Parathyroid adenoma (tissue), 2 donors: ENCODE data around the gene EPAS1.

ENCODE experiments used
- H2AFZ ChIP-seq: fragments of 300-600 bp; sonication (generic); one replicate; pipeline ENCODE4 v1.7.0; 2017; ENCODE audit warnings: antibody characterized with exemption, mild to moderate bottlenecking
- H3K27ac ChIP-seq: fragments of 300-600 bp; sonication (generic); one replicate; pipeline ENCODE4 v1.7.0; 2017
- H3K27me3 ChIP-seq: fragments of 300-600 bp; sonication (generic); one replicate; pipeline ENCODE4 v1.7.0; 2017; ENCODE audit warnings: low read length; ENCODE audit not compliant: control insufficient read depth, insufficient read depth
- H3K36me3 ChIP-seq: fragments of 300-600 bp; sonication (generic); one replicate; pipeline ENCODE4 v1.7.0; 2017; ENCODE audit warnings: low read length; ENCODE audit not compliant: control insufficient read depth, insufficient read depth
- H3K4me1 ChIP-seq: fragments of 300-600 bp; sonication (generic); one replicate; pipeline ENCODE4 v1.7.0; 2017; ENCODE audit warnings: control low read depth
- H3K4me2 ChIP-seq: fragments of 300-600 bp; sonication (generic); one replicate; pipeline ENCODE4 v1.7.0; 2017; ENCODE audit warnings: low read length
- H3K4me3 ChIP-seq: fragments of 300-600 bp; sonication (generic); one replicate; pipeline ENCODE4 v1.7.0; 2017; ENCODE audit warnings: low read depth, low read length
- H3K79me2 ChIP-seq: fragments of 300-600 bp; sonication (generic); one replicate; pipeline ENCODE4 v1.7.0; 2017; ENCODE audit warnings: control low read depth
- H3K9ac ChIP-seq: fragments of 300-600 bp; sonication (generic); one replicate; pipeline ENCODE4 v1.7.0; 2017; ENCODE audit warnings: mild to moderate bottlenecking
- H3K9me3 ChIP-seq: fragments of 300-600 bp; sonication (generic); one replicate; pipeline ENCODE4 v1.7.0; 2017; ENCODE audit warnings: low read length; ENCODE audit not compliant: control insufficient read depth
- TF ChIP-seq, protein P1 (sequence below): fragments of 300-600 bp; sonication (generic); IDR thresholded peaks from one replicate; pipeline ENCODE4 v1.7.0; 2017; ENCODE audit warnings: antibody characterized with exemption, mild to moderate bottlenecking
- donor health status: primary hyperparathyroidism.

Gene EPAS1

DNA sequence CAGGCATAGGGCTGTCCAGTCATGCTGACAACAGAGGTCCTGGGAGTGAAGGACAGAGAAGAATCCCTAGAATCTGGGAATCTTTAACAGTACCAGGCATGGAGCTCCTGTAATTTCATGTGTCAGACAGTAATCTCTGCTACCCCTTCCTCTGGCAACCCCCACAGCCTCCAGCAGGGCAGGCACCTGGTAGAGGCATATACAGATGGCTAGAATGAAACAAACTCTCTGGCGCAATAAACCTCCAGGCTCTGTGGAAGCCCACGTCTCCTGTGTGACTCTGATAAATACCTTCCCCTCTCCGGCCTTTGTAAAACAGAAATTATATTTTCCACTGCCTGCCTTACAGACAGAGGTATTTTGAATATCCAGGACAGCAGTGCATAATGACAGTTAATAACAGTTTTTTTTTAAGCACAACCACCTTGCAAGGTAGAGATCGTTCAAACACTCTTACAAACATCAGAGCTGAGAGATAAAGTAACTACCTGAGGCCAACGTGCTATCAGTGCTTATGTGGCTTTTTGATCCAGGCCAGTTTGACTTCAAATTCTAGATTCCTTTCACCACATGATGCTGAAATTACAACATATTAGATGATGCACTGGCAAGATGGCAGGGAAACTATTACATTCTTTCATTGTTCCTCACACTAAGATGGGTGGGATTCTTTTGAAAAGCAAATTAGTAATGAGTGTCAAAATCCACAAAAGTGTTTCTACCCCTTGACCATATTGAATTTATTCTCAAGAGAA, 134.5 kb downstream of the EPAS1 start:
- H3K4me3 ChIP-seq = no peak overlapping the region
- H3K27me3 ChIP-seq = no peaks in the 10 kb centered on the region
- no peaks in the 10 kb centered on the region for H3K4me1 ChIP-seq
- no peak overlapping the region for H2AFZ ChIP-seq
- no peaks in the 10 kb centered on the region for H3K9me3 ChIP-seq
- H3K9ac ChIP-seq = no peak overlapping the region
- TF ChIP-seq, protein P1, sequence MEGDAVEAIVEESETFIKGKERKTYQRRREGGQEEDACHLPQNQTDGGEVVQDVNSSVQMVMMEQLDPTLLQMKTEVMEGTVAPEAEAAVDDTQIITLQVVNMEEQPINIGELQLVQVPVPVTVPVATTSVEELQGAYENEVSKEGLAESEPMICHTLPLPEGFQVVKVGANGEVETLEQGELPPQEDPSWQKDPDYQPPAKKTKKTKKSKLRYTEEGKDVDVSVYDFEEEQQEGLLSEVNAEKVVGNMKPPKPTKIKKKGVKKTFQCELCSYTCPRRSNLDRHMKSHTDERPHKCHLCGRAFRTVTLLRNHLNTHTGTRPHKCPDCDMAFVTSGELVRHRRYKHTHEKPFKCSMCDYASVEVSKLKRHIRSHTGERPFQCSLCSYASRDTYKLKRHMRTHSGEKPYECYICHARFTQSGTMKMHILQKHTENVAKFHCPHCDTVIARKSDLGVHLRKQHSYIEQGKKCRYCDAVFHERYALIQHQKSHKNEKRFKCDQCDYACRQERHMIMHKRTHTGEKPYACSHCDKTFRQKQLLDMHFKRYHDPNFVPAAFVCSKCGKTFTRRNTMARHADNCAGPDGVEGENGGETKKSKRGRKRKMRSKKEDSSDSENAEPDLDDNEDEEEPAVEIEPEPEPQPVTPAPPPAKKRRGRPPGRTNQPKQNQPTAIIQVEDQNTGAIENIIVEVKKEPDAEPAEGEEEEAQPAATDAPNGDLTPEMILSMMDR = no peak
- H3K79me2 ChIP-seq = no peaks in the 10 kb centered on the region
- H3K4me2 ChIP-seq = no peak overlapping the region
- no peaks in the 10 kb centered on the region for H3K36me3 ChIP-seq
- no peak overlapping the region for H3K27ac ChIP-seq

DNA sequence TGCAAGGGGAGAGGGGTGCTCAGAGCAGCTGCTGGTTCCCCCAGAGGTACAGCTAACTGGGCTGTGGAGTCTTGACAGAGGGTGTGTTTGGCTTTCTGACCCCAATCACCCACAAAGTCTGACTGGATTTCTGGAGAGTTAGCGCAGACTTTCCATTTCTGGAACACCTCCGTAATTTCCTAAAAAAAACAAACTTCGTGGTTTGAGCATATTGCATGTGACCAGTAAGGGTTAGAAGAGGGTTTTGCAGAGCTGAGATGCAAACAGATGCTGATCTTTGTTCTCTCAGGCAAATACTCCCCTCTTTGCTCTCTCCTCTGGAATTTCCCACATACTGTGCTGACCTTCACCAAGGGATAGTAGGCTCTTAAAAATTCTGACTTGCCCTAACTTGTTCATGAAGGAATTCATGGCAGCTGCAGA, 137.7 kb downstream of the EPAS1 start:
- Histone ChIP-seq H2AFZ (no peak overlapping the region), H3K27me3 (no peaks in the 10 kb centered on the region), H3K79me2 (no peaks in the 10 kb centered on the region), H3K4me3 (no peak overlapping the region), H3K9me3 (no peaks in the 10 kb centered on the region), H3K4me2 (no peak overlapping the region), H3K4me1 (no peaks in the 10 kb centered on the region), H3K36me3 (no peaks in the 10 kb centered on the region), H3K27ac (no peak overlapping the region), H3K9ac (no peak overlapping the region)
- TF ChIP-seq, protein P1 = no peak

DNA sequence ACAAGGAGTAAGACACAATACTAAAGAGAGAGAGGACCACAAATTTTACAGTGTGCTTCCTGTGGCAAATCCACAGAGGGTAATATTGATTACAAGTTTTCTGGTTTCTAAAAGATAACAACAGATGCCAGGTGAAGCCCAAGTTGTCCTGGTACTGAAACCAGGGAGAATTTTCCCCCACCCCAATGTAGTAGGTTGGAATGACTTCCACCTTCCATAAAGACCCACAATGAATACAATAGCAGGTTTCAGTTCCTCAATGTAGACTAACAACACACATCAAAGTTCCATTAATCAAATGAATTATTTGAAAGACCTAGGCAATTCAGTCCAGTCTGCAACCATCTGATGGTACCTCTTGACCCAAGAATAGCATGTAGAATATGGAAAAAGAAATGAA, 138.1 kb downstream of the EPAS1 start:
- no peaks in the 10 kb centered on the region for H3K36me3 ChIP-seq
- no peaks in the 10 kb centered on the region for H3K4me1 ChIP-seq
- H3K4me3 ChIP-seq = no peak overlapping the region
- H3K9me3 ChIP-seq = no peaks in the 10 kb centered on the region
- no peak overlapping the region for H3K4me2 ChIP-seq
- H3K9ac ChIP-seq = no peak overlapping the region
- no peak overlapping the region for H3K27ac ChIP-seq
- TF ChIP-seq, protein P1 = no peak
- H3K27me3 ChIP-seq = no peaks in the 10 kb centered on the region
- H3K79me2 ChIP-seq = no peaks in the 10 kb centered on the region
- no peak overlapping the region for H2AFZ ChIP-seq

DNA sequence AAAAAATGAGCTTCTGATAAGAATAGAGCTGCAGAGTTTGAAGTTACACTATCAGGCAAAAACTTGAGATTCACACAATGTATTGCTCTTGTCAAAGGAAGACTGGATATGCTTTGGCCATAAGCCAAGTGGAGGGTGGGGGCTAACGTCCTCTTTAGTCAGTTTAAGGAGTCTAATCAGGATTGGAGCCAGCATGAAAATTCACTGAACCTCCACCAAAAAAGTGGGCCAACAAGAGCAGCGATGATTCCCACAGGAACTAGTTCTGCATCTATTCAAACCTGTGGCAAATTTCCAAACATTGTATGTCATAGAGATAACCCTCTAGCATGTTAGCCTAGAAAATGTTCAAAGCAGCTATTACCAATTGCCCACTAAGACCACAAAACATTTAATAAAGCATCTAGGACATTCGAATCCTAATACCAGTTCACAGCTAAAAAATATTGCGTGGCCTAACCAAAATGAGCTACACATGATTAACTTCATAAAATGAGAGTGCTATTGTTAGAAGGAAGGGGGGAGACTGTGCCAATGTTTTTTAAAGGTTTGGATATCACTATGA, 138.7 kb downstream of the EPAS1 start:
- H3K4me3 ChIP-seq = no peak overlapping the region
- H3K79me2 ChIP-seq = no peaks in the 10 kb centered on the region
- H3K36me3 ChIP-seq = no peaks in the 10 kb centered on the region
- no peak overlapping the region for H3K27ac ChIP-seq
- H3K9ac ChIP-seq = no peak overlapping the region
- no peaks in the 10 kb centered on the region for H3K4me1 ChIP-seq
- H3K4me2 ChIP-seq = no peak overlapping the region
- H3K27me3 ChIP-seq = no peaks in the 10 kb centered on the region
- no peaks in the 10 kb centered on the region for H3K9me3 ChIP-seq
- no peak overlapping the region for H2AFZ ChIP-seq
- TF ChIP-seq, protein P1 = no peak
